Endothelial cell of umbilical vein (primary cell): ENCODE data around the gene SPCS3. TPM values are rescaled to one million over a fixed set of nuclear protein-coding genes. Genes with fewer than 3 reads are reported as not detected.

Experiments
- BruUV-seq: library from RNA; stranded (reverse); fragments of 400-500 nt; replicated peaks from 2 replicates; lab custom pipeline; 2021; lab: Mats Ljungman, UMichigan
- CTCF ChIA-PET: fragments of 300-600, 350-600 bp; sonication (Branson Sonifier 250); formaldehyde crosslinking; loops from one replicate; lab custom pipeline; 2021; ENCODE audit warnings: antibody characterized with exemption, inconsistent platforms; lab: Charles Lee
- POLR2A ChIA-PET: fragments of 300-600, 350-600 bp; sonication (Branson Sonifier 250); formaldehyde crosslinking; loops from one replicate; lab custom pipeline; 2021; ENCODE audit warnings: antibody characterized with exemption, inconsistent platforms; lab: Charles Lee
- DNase-seq: peaks from one replicate; pipeline ENCODE4 v3.0.0-alpha.2; 2011; ENCODE audit warnings: low read depth, low spot score
- FAIRE-seq: peaks from 2 replicates; lab custom pipeline; 2011; peaks lifted over from hg19 to GRCh38; lab: Jason Lieb, UNC
- H2AFZ ChIP-seq: 2 replicates; pipeline ENCODE4 v1.6.0; 2012; ENCODE audit warnings: low read depth, low read length, control low read depth, inconsistent platforms
- H3K27ac ChIP-seq: 2 replicates; pipeline ENCODE4 v1.5.1; 2011; ENCODE audit warnings: low read depth, mild to moderate bottlenecking, control low read depth, low read length, moderate library complexity; ENCODE audit not compliant: insufficient read depth
- H3K27me3 ChIP-seq, 2 experiments: 2 replicates each; pipeline versions ENCODE4 v1.6.0 to v1.6.1; 2011; ENCODE audit warnings: low read length in 2 of 2, mixed read lengths in 1 of 2; ENCODE audit not compliant: control insufficient read depth in 2 of 2, insufficient read depth in 2 of 2
- H3K36me3 ChIP-seq, 2 experiments: 2 replicates in 1 of 2; 3 replicates in 1 of 2; pipeline ENCODE4 v1.5.1; 2011; ENCODE audit warnings: low read length in 2 of 2, mild to moderate bottlenecking in 1 of 2, moderate library complexity in 1 of 2; ENCODE audit not compliant: control insufficient read depth in 2 of 2, insufficient read depth in 2 of 2; ENCODE audit errors: extremely low read depth in 1 of 2
- H3K4me1 ChIP-seq: 3 replicates; pipeline ENCODE4 v1.5.1; 2011; ENCODE audit warnings: mild to moderate bottlenecking, low read length; ENCODE audit not compliant: control insufficient read depth, insufficient read depth; ENCODE audit errors: extremely low read depth
- H3K4me2 ChIP-seq: 2 replicates; pipeline ENCODE4 v1.6.1; 2011; ENCODE audit warnings: low read length, control low read depth, mixed read lengths; ENCODE audit not compliant: insufficient read depth
- H3K4me3 ChIP-seq, 3 experiments: fragments of 200-600 bp in 1 of 3; sonication (generic), shearing (Covaris generic) in 1 of 3; replicated peaks in 1 of 3; 2 replicates each; pipeline ENCODE4 v1.5.1; 2011 to 2016; ENCODE audit warnings: control low read depth in 3 of 3, low read length in 3 of 3, mild to moderate bottlenecking in 2 of 3, inconsistent platforms in 1 of 3, low read depth in 1 of 3, moderate library complexity in 1 of 3; ENCODE audit not compliant: insufficient read depth in 1 of 3
- H3K79me2 ChIP-seq: 2 replicates; pipeline ENCODE4 v1.6.0; 2012; ENCODE audit warnings: low read length, inconsistent platforms; ENCODE audit not compliant: control insufficient read depth, insufficient read depth
- H3K9ac ChIP-seq: replicated peaks from 2 replicates; pipeline ENCODE3; 2011; ENCODE audit warnings: low read length, control low read depth; ENCODE audit not compliant: insufficient read depth; ENCODE audit errors: extremely low read depth
- H3K9me1 ChIP-seq: replicated peaks from 3 replicates; pipeline ENCODE4 v1.6.0; 2011; ENCODE audit warnings: mild to moderate bottlenecking, low read length; ENCODE audit not compliant: control insufficient read depth, insufficient read depth; ENCODE audit errors: extremely low read depth
- H3K9me3 ChIP-seq: replicated peaks from 2 replicates; pipeline ENCODE4 v1.5.1; 2012; ENCODE audit warnings: low read length, inconsistent platforms; ENCODE audit not compliant: control insufficient read depth, insufficient read depth
- H4K20me1 ChIP-seq: replicated peaks from 2 replicates; pipeline ENCODE3; 2011; ENCODE audit warnings: mild to moderate bottlenecking, low read length; ENCODE audit not compliant: control insufficient read depth, insufficient read depth; ENCODE audit errors: extremely low read depth
- EZH2 ChIP-seq: IDR thresholded peaks from 2 replicates; pipeline ENCODE4 v1.6.1; 2012; ENCODE audit warnings: borderline replicate concordance, low read depth, mild to moderate bottlenecking, moderate library complexity, low read length, inconsistent platforms; ENCODE audit not compliant: severe bottlenecking
- FOS ChIP-seq: IDR thresholded peaks from 2 replicates; pipeline ENCODE4 v1.6.1; 2011; ENCODE audit warnings: mild to moderate bottlenecking, low read length, moderate library complexity, borderline replicate concordance; ENCODE audit not compliant: insufficient read depth
- GATA2 ChIP-seq: IDR thresholded peaks from 2 replicates; pipeline ENCODE4 v1.7.0; 2011; ENCODE audit warnings: low read depth, mild to moderate bottlenecking, moderate library complexity, mixed read lengths, low read length; ENCODE audit not compliant: insufficient read length, insufficient read depth
- JUN ChIP-seq: IDR thresholded peaks from 2 replicates; pipeline ENCODE4 v1.6.1; 2011; ENCODE audit warnings: borderline replicate concordance, low read depth; ENCODE audit not compliant: insufficient read length, insufficient read depth
- MYC ChIP-seq: IDR thresholded peaks from one replicate; pipeline ENCODE4 v1.6.1; 2011; ENCODE audit warnings: mild to moderate bottlenecking, low read depth, low read length
- POLR2A ChIP-seq: IDR thresholded peaks from 2 replicates; pipeline ENCODE4 v1.6.1; 2012; ENCODE audit warnings: low read depth, mild to moderate bottlenecking, control low read depth, low read length
- POLR2AphosphoS5 ChIP-seq: IDR thresholded peaks from 2 replicates; pipeline ENCODE4 v1.6.1; 2012; ENCODE audit warnings: low read depth, mild to moderate bottlenecking, control low read depth, low read length, moderate library complexity; ENCODE audit not compliant: insufficient read depth
- dilution Hi-C: fragments of 300-500 bp; cut with MboI; formaldehyde crosslinking; loops from one replicate; pipeline ENCODE4 v1.15.0; 2019; ENCODE audit warnings: low sequenced_read_pairs; ENCODE audit not compliant: extremely low pct_ligation_motif_present
- intact Hi-C: fragments of 100-400 bp; cut with micrococcal nuclease; formaldehyde crosslinking; loops from one replicate; pipeline ENCODE4 v1.10.0; 2022
- polyA plus RNA-seq, 4 experiments: library from polyadenylated mRNA; depleted of rRNA in 3 of 4; stranded (reverse) in 3 of 4; unstranded in 1 of 4; fragments of >200 nt; gene quantifications; 2 replicates each; pipeline versions ENCODE4 v1.2.1 to v1.2.3, GENCODE V29; 2011 to 2012; ENCODE audit warnings: missing spikeins in 1 of 4
- total RNA-seq: library from RNA; stranded (reverse); gene quantifications from 2 replicates; pipeline ENCODE4 v1.2.3, GENCODE V29; 2021
- TF ChIP-seq, protein P1 (sequence below), 2 donors: IDR thresholded peaks; 1 replicate in 1 of 2; 2 replicates in 1 of 2; pipeline ENCODE4 v1.5.1; 2011; ENCODE audit warnings: low read length in 2 of 2, mild to moderate bottlenecking in 2 of 2, moderate library complexity in 2 of 2, control low read depth in 1 of 2, inconsistent platforms in 1 of 2, low read depth in 1 of 2; ENCODE audit not compliant: insufficient read depth in 1 of 2; ENCODE audit errors: extremely low read depth in 1 of 2
- TF ChIP-seq, protein P2 (sequence below): IDR thresholded peaks from 2 replicates; pipeline ENCODE4 v1.6.1; 2011; ENCODE audit not compliant: insufficient read depth, insufficient read length

Gene SPCS3
- total and polyA plus RNA-seq, 2 donors (not counting 3 experiments of a cell fraction or from before 2014, with no cell fraction given), result 36.4 to 183 TPM

DNA sequence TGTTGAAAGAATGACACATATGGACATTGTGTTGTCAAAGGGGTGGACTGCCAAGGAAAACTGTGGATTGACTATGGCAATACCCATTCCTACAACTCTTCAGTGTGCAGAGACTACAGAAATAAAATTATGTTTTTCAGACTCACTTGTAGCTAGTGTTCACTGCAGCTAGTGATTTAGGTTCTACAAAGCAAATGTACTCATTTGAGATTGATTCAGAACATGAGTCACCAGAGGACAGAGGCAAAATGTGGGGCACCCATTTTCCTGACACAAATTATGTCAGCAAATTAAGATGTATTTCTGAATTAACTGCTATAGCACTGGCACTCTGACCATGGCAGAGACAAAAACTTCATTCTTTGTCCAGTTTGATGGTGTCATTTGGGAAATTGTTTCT is 40.7 kb downstream of the SPCS3 start:
- Histone ChIP-seq H3K9me1 (no peaks in the 10 kb centered on the region), H3K4me2 (no peak overlapping the region), H3K79me2 (no peaks in the 10 kb centered on the region), H3K27ac (no peak overlapping the region), H4K20me1 (no peaks in the 10 kb centered on the region), H3K9ac (no peak overlapping the region), H3K9me3 (no peaks in the 10 kb centered on the region), H3K36me3 (no peaks in the 10 kb centered on the region), H2AFZ (no peak overlapping the region), H3K4me3 (no peak overlapping the region), H3K4me1 (no peaks in the 10 kb centered on the region), H3K27me3 (peaks cover 0 to 2% of the 10 kb centered on the region in 2 experiments)
- TF ChIP-seq, protein P1, sequence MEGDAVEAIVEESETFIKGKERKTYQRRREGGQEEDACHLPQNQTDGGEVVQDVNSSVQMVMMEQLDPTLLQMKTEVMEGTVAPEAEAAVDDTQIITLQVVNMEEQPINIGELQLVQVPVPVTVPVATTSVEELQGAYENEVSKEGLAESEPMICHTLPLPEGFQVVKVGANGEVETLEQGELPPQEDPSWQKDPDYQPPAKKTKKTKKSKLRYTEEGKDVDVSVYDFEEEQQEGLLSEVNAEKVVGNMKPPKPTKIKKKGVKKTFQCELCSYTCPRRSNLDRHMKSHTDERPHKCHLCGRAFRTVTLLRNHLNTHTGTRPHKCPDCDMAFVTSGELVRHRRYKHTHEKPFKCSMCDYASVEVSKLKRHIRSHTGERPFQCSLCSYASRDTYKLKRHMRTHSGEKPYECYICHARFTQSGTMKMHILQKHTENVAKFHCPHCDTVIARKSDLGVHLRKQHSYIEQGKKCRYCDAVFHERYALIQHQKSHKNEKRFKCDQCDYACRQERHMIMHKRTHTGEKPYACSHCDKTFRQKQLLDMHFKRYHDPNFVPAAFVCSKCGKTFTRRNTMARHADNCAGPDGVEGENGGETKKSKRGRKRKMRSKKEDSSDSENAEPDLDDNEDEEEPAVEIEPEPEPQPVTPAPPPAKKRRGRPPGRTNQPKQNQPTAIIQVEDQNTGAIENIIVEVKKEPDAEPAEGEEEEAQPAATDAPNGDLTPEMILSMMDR (IDR thresholded peaks at IDR 0.05; ENCODE audit: extremely low read depth in 1 of 2, insufficient read depth in 1 of 2, low read depth in 1 of 2, low read length in 2 of 2), result no peak
- TF ChIP-seq POLR2AphosphoS5, result no peak
- TF ChIP-seq FOS, result no peak
- no peak for TF ChIP-seq GATA2
- TF ChIP-seq POLR2A, result no peak
- TF ChIP-seq JUN, result no peak
- TF ChIP-seq EZH2, result no peak
- TF ChIP-seq, protein P2, sequence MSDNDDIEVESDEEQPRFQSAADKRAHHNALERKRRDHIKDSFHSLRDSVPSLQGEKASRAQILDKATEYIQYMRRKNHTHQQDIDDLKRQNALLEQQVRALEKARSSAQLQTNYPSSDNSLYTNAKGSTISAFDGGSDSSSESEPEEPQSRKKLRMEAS, result no peak
- TF ChIP-seq MYC, result no peak
- BruUV-seq, result no TSS peak
- dilution Hi-C loops (no loop called here), intact Hi-C loops (no loop called here)
- ChIA-PET CTCF (no interaction called here), POLR2A (no interaction called here)
- DNase-seq, result no peak
- FAIRE-seq, result no peak
